HCT116 (cell line): ENCODE data around the gene CBX1. TPM values are rescaled to one million over a fixed set of nuclear protein-coding genes. Genes with fewer than 3 reads are reported as not detected.

Source experiments
- ATAC-seq: fragments of 200-7000 bp; cut with Tn5 transposase; 2 replicates; pipeline ENCODE4 v1.9.1; 2020; ENCODE audit warnings: mild to moderate bottlenecking, moderate library complexity
- BruUV-seq: library from RNA; stranded (reverse); fragments of 400-500 nt; replicated peaks from 2 replicates; lab custom pipeline; 2021; lab: Mats Ljungman, UMichigan
- CTCF ChIA-PET: fragments of 300-600 bp; sonication (Branson Sonifier 250); formaldehyde crosslinking; loops from one replicate; lab custom pipeline; 2021; ENCODE audit warnings: antibody characterized with exemption; lab: Charles Lee
- POLR2A ChIA-PET: fragments of 300-600, 350-600 bp; sonication (Branson Sonifier 250); formaldehyde crosslinking; loops from one replicate; lab custom pipeline; 2021; ENCODE audit warnings: antibody characterized with exemption; lab: Charles Lee
- RAD21 ChIA-PET, 2 experiments: fragments of 300-600 bp; sonication (Branson Sonifier 250); formaldehyde crosslinking; loops; one replicate each; lab custom pipeline; 2023; ENCODE audit warnings: low total read pairs in 2 of 2; ENCODE audit not compliant: uncharacterized antibody in 2 of 2, unreplicated experiment in 2 of 2, low non-redundant PET in 1 of 2; lab: Charles Lee
- DNase-seq: peaks from one replicate; pipeline ENCODE4 v3.0.0-alpha.2; 2010; ENCODE audit warnings: low read depth, low spot score
- H2AFZ ChIP-seq: fragments of 200-600 bp; shearing (Covaris generic), sonication (generic); 2 replicates; pipeline ENCODE4 v1.6.1; 2017; ENCODE audit warnings: low read depth, mixed run types, mixed read lengths, antibody characterized with exemption, low read length; ENCODE audit not compliant: poor library complexity, severe bottlenecking
- H3K27ac ChIP-seq: 2 replicates; pipeline ENCODE4 v1.5.1; 2012; ENCODE audit warnings: low read depth, low read length
- H3K27me3 ChIP-seq: fragments of 200-600 bp; sonication (generic); 2 replicates; pipeline ENCODE4 v1.6.1; 2016; ENCODE audit warnings: mixed run types, low read length, mixed read lengths; ENCODE audit not compliant: insufficient read depth
- H3K36me3 ChIP-seq, 2 experiments: fragments of 200-500 bp in 1 of 2; fragments of 200-600 bp in 1 of 2; sonication (Bioruptor generic) in 1 of 2; sonication (generic) in 1 of 2; 2 replicates each; pipeline versions ENCODE4 v1.5.1 to v1.6.1; 2014 to 2016; ENCODE audit warnings: low read length in 2 of 2, inconsistent platforms in 1 of 2, mixed read lengths in 1 of 2, mixed run types in 1 of 2; ENCODE audit not compliant: insufficient read depth in 2 of 2, control insufficient read depth in 1 of 2
- H3K4me1 ChIP-seq, 2 experiments: fragments of 200-600 bp in 1 of 2; sonication (generic) in 1 of 2; 2 replicates each; pipeline versions ENCODE4 v1.5.1 to v1.6.1; 2012 to 2017; ENCODE audit warnings: low read length in 2 of 2, inconsistent platforms in 1 of 2, mild to moderate bottlenecking in 1 of 2, mixed read lengths in 1 of 2, mixed run types in 1 of 2, moderate library complexity in 1 of 2; ENCODE audit not compliant: insufficient read depth in 2 of 2, control insufficient read depth in 1 of 2
- H3K4me2 ChIP-seq: fragments of 200-600 bp; sonication (generic); 2 replicates; pipeline ENCODE4 v1.6.1; 2017; ENCODE audit warnings: mixed run types, low read length, mixed read lengths
- H3K4me3 ChIP-seq, 2 experiments: fragments of 200-600 bp in 1 of 2; sonication (generic) in 1 of 2; replicated peaks in 1 of 2; 2 replicates each; pipeline ENCODE4 v1.5.1; 2011 to 2016; ENCODE audit warnings: low read length in 2 of 2, control low read depth in 1 of 2, low read depth in 1 of 2, mild to moderate bottlenecking in 1 of 2, mixed read lengths in 1 of 2, mixed run types in 1 of 2
- H3K79me2 ChIP-seq: fragments of 200-600 bp; sonication (generic); 2 replicates; pipeline ENCODE4 v1.6.1; 2017; ENCODE audit warnings: mild to moderate bottlenecking, mixed run types, low read length, moderate library complexity, mixed read lengths; ENCODE audit not compliant: insufficient read depth
- H3K9ac ChIP-seq: fragments of 200-600 bp; sonication (generic); 2 replicates; pipeline ENCODE4 v1.6.1; 2016; ENCODE audit warnings: low read length, mixed read lengths
- H3K9me2 ChIP-seq: fragments of 200-600 bp; sonication (generic), shearing (Covaris generic); 2 replicates; pipeline ENCODE4 v1.6.1; 2017; ENCODE audit warnings: mixed run types, mild to moderate bottlenecking, moderate library complexity; ENCODE audit not compliant: insufficient read depth
- H3K9me3 ChIP-seq, 2 experiments: fragments of 200-500 bp in 1 of 2; fragments of 200-600 bp in 1 of 2; sonication (Bioruptor generic) in 1 of 2; sonication (generic) in 1 of 2; 2 replicates each; pipeline ENCODE4 v1.6.1; 2014 to 2017; ENCODE audit warnings: low read length in 2 of 2, mixed read lengths in 2 of 2, inconsistent platforms in 1 of 2, low read depth in 1 of 2, mild to moderate bottlenecking in 1 of 2, mixed run types in 1 of 2, moderate library complexity in 1 of 2; ENCODE audit not compliant: control insufficient read depth in 1 of 2, insufficient read depth in 1 of 2
- H4K20me1 ChIP-seq: fragments of 200-600 bp; sonication (generic), shearing (Covaris generic); 2 replicates; pipeline ENCODE4 v1.6.1; 2017; ENCODE audit warnings: mixed run types, mild to moderate bottlenecking, moderate library complexity; ENCODE audit not compliant: insufficient read depth
- ATF3 ChIP-seq: IDR thresholded peaks from 2 replicates; pipeline ENCODE4 v1.6.1; 2012
- CTCF ChIP-seq, 3 experiments: fragments of 200-600 bp in 1 of 3; sonication (generic) in 1 of 3; IDR thresholded peaks in 2 of 3; conservative IDR thresholded peaks in 1 of 3; 2 replicates each; pipeline ENCODE4 v1.5.1; 2012 to 2017; ENCODE audit warnings: low read depth in 2 of 3, low read length in 2 of 3, antibody characterized with exemption in 1 of 3, borderline replicate concordance in 1 of 3, control low read depth in 1 of 3, mild to moderate bottlenecking in 1 of 3, mixed read lengths in 1 of 3, mixed run types in 1 of 3, moderate library complexity in 1 of 3; ENCODE audit not compliant: insufficient read depth in 1 of 3
- EGR1 ChIP-seq: IDR thresholded peaks from 2 replicates; pipeline ENCODE4 v1.6.1; 2012; ENCODE audit warnings: low read depth
- EZH2phosphoT487 ChIP-seq: fragments of 200-600 bp; IDR thresholded peaks from 2 replicates; pipeline ENCODE4 v1.6.1; 2018; ENCODE audit warnings: antibody characterized with exemption, borderline replicate concordance
- FOSL1 ChIP-seq: IDR thresholded peaks from 2 replicates; pipeline ENCODE4 v1.6.1; 2012; ENCODE audit warnings: low read depth
- JUND ChIP-seq: IDR thresholded peaks from 2 replicates; pipeline ENCODE4 v1.6.1; 2012
- MAX ChIP-seq: IDR thresholded peaks from 2 replicates; pipeline ENCODE4 v1.6.1; 2012
- POLR2AphosphoS5 ChIP-seq: IDR thresholded peaks from 2 replicates; pipeline ENCODE4 v1.6.1; 2011; ENCODE audit warnings: mild to moderate bottlenecking, low read depth, low read length, moderate library complexity
- RAD21 ChIP-seq: IDR thresholded peaks from 2 replicates; pipeline ENCODE4 v1.6.1; 2012; ENCODE audit warnings: low read depth, mild to moderate bottlenecking
- REST ChIP-seq: IDR thresholded peaks from 2 replicates; pipeline ENCODE4 v1.6.1; 2012; ENCODE audit warnings: low read depth
- SIN3A ChIP-seq: IDR thresholded peaks from 2 replicates; pipeline ENCODE4 v1.6.1; 2012; ENCODE audit warnings: low read depth
- SP1 ChIP-seq: IDR thresholded peaks from 2 replicates; pipeline ENCODE4 v1.6.1; 2012; ENCODE audit warnings: low read depth
- TCF7L2 ChIP-seq: IDR thresholded peaks from 2 replicates; pipeline ENCODE4 v1.7.0; 2011; ENCODE audit warnings: borderline replicate concordance, inconsistent platforms; ENCODE audit not compliant: insufficient read depth, insufficient read length; ENCODE audit errors: extremely low read depth
- YY1 ChIP-seq: IDR thresholded peaks from 2 replicates; pipeline ENCODE4 v1.6.1; 2011; ENCODE audit warnings: low read length, low read depth, moderate library complexity, mild to moderate bottlenecking; ENCODE audit not compliant: insufficient replicate concordance; ENCODE audit errors: extremely low read depth
- ZBTB33 ChIP-seq: IDR thresholded peaks from 2 replicates; pipeline ENCODE4 v1.6.1; 2011; ENCODE audit warnings: mild to moderate bottlenecking, low read length, moderate library complexity; ENCODE audit not compliant: insufficient replicate concordance; ENCODE audit errors: extremely low read depth
- ZFX ChIP-seq: fragments of 450-650 bp; IDR thresholded peaks from 2 replicates; pipeline ENCODE4 v1.6.1; 2017
- ZNF274 ChIP-seq: fragments of 200-500 bp; sonication (Bioruptor generic); IDR thresholded peaks from 2 replicates; pipeline ENCODE4 v1.6.1; 2014; ENCODE audit warnings: mild to moderate bottlenecking, low read depth, low read length, inconsistent platforms
- intact Hi-C: fragments of 100-400 bp; cut with micrococcal nuclease; formaldehyde crosslinking; loops from 2 replicates; pipeline ENCODE4 v1.10.0; 2022
- total RNA-seq: library from RNA; stranded (reverse); gene quantifications from one replicate; pipeline ENCODE4 v1.2.1, GENCODE V29; 2021; ENCODE audit not compliant: unreplicated experiment

Gene CBX1
- total RNA-seq, 1 experiment from 2014 or later = 136 TPM

- RAD21 ChIA-PET = no interaction called here
- intact Hi-C loops = no loop called here
- peaks cover 6 to 7% of the 10 kb centered on the region in 2 experiments; a peak in 2 of 4 replicates for H3K36me3 ChIP-seq
Measured at GRCh38 chr17:48110761-48111160, 9.5 kb upstream of the CBX1 start.

More at GRCh38 chr17:48110761-48111160, 9.5 kb upstream of the CBX1 start:
- ATAC-seq = no peak
- Histone ChIP-seq H3K4me3 (no peak overlapping the region), H2AFZ (no peak overlapping the region), H3K27ac (no peak overlapping the region), H3K4me2 (no peak overlapping the region), H3K9me3 (no peaks in the 10 kb centered on the region), H4K20me1 (no peaks in the 10 kb centered on the region), H3K79me2 (peaks cover 57% of the 10 kb centered on the region), H3K9ac (no peak overlapping the region), H3K4me1 (peaks cover 0 to 15% of the 10 kb centered on the region in 2 experiments; a peak in 2 of 4 replicates), H3K27me3 (no peaks in the 10 kb centered on the region), H3K9me2 (no peaks in the 10 kb centered on the region)
- TF ChIP-seq REST = no peak
- TF ChIP-seq CTCF (IDR thresholded peaks at IDR 0.05 in 2 of 3, conservative IDR thresholded peaks at IDR 0.05 in 1 of 3; ENCODE audit: borderline replicate concordance in 1 of 3, insufficient read depth in 1 of 3, low read depth in 2 of 3, low read length in 2 of 3) = no peak
- no peak for TF ChIP-seq POLR2AphosphoS5
- no peak for TF ChIP-seq MAX
- TF ChIP-seq FOSL1 = no peak
- TF ChIP-seq EZH2phosphoT487 = no peak
- TF ChIP-seq SP1 = no peak
- TF ChIP-seq ZNF274 = no peak
- TF ChIP-seq EGR1 = no peak
- no peak for TF ChIP-seq TCF7L2
- no peak for TF ChIP-seq YY1
- TF ChIP-seq SIN3A = no peak
- no peak for TF ChIP-seq JUND
- no peak for TF ChIP-seq ATF3
- no peak for TF ChIP-seq RAD21
- TF ChIP-seq ZBTB33 = no peak
- no peak for TF ChIP-seq ZFX
- no peak for DNase-seq
- CTCF ChIA-PET = no interaction called here
- BruUV-seq = no TSS peak
- POLR2A ChIA-PET = no interaction called here
